Panc1 (cell line): ENCODE data around the gene PCBP2. TPM values are rescaled to one million over a fixed set of nuclear protein-coding genes. Genes with fewer than 3 reads are reported as not detected.

Experiments used
- ATAC-seq: fragments of 200-7000 bp; cut with Tn5 transposase; 2 replicates; pipeline ENCODE4 v1.9.1; 2020; ENCODE audit warnings: mild to moderate bottlenecking, moderate library complexity
- BruUV-seq: library from RNA; stranded (reverse); fragments of 400-500 nt; replicated peaks from 2 replicates; lab custom pipeline; 2021; lab: Mats Ljungman, UMichigan
- CTCF ChIA-PET: fragments of 300-600 bp; sonication (Branson Sonifier 250); formaldehyde crosslinking; loops from one replicate; lab custom pipeline; 2022; ENCODE audit warnings: antibody characterized with exemption; lab: Charles Lee
- POLR2A ChIA-PET: fragments of 300-600 bp; sonication (Branson Sonifier 250); formaldehyde crosslinking; loops from one replicate; lab custom pipeline; 2022; ENCODE audit warnings: antibody characterized with exemption; lab: Charles Lee
- DNase-seq: peaks from one replicate; pipeline ENCODE4 v3.0.0-alpha.2; 2010; ENCODE audit warnings: low read depth, low spot score
- H3K27ac ChIP-seq: 2 replicates; pipeline ENCODE4 v1.5.1; 2011; ENCODE audit warnings: mild to moderate bottlenecking, low read length, inconsistent platforms
- H3K27me3 ChIP-seq: fragments of 200-500 bp; sonication (Bioruptor generic); 2 replicates; pipeline ENCODE4 v1.6.0; 2014; ENCODE audit warnings: low read length, inconsistent platforms; ENCODE audit not compliant: control insufficient read depth, insufficient read depth
- H3K36me3 ChIP-seq: fragments of 200-500 bp; sonication (Bioruptor generic); 2 replicates; pipeline ENCODE4 v1.5.1; 2014; ENCODE audit warnings: inconsistent platforms, mild to moderate bottlenecking, low read length, moderate library complexity; ENCODE audit not compliant: control insufficient read depth, insufficient read depth
- H3K4me1 ChIP-seq: 2 replicates; pipeline ENCODE4 v1.5.1; 2011; ENCODE audit warnings: inconsistent platforms, mild to moderate bottlenecking, low read length, moderate library complexity; ENCODE audit not compliant: control insufficient read depth, insufficient read depth
- H3K4me3 ChIP-seq, 2 experiments: 2 replicates each; pipeline ENCODE4 v1.5.1; 2011 to 2012; ENCODE audit warnings: low read depth in 2 of 2, low read length in 2 of 2, mild to moderate bottlenecking in 2 of 2, inconsistent platforms in 1 of 2, moderate library complexity in 1 of 2
- H3K9me3 ChIP-seq: fragments of 200-500 bp; sonication (Bioruptor generic); 2 replicates; pipeline ENCODE4 v1.5.1; 2014; ENCODE audit warnings: low read depth, mild to moderate bottlenecking, inconsistent platforms, low read length, moderate library complexity; ENCODE audit not compliant: control insufficient read depth, insufficient read depth
- CTCF ChIP-seq: fragments of 450-650 bp; IDR thresholded peaks from 2 replicates; pipeline ENCODE4 v1.5.1; 2017; ENCODE audit warnings: mild to moderate bottlenecking
- POLR2AphosphoS5 ChIP-seq: IDR thresholded peaks from 2 replicates; pipeline ENCODE4 v1.6.1; 2012; ENCODE audit warnings: mild to moderate bottlenecking, low read depth, low read length, moderate library complexity
- REST ChIP-seq, 2 experiments: IDR thresholded peaks; 2 replicates each; pipeline ENCODE4 v1.6.1; 2011 to 2012; ENCODE audit warnings: low read depth in 2 of 2, control low read depth in 1 of 2, low read length in 1 of 2, mild to moderate bottlenecking in 1 of 2, moderate library complexity in 1 of 2; ENCODE audit not compliant: insufficient read depth in 1 of 2
- SIN3A ChIP-seq: IDR thresholded peaks from 2 replicates; pipeline ENCODE4 v1.6.1; 2012; ENCODE audit warnings: low read depth, mild to moderate bottlenecking, low read length, moderate library complexity, borderline replicate concordance; ENCODE audit not compliant: insufficient read depth
- TCF7L2 ChIP-seq: IDR thresholded peaks from 2 replicates; pipeline ENCODE4 v1.6.1; 2011; ENCODE audit warnings: mild to moderate bottlenecking, low read depth, low read length, inconsistent platforms
- in situ Hi-C: cut with HindIII; loops from 2 replicates; pipeline ENCODE4 v1.10.0; 2016; ENCODE audit warnings: low sequenced_read_pairs, low pct_unique_long_range_greater_than_20kb
- intact Hi-C: fragments of 100-400 bp; cut with micrococcal nuclease; formaldehyde crosslinking; loops from one replicate; pipeline ENCODE4 v1.10.0; 2022; ENCODE audit not compliant: unreplicated experiment
- total RNA-seq: library from RNA; stranded (reverse); gene quantifications from one replicate; pipeline ENCODE4 v1.2.1, GENCODE V29; 2021; ENCODE audit not compliant: unreplicated experiment

Gene PCBP2
- total RNA-seq, 1 experiment from 2014 or later: 836 TPM

GRCh38 chr12:53502331-53502730 is 50.4 kb downstream of the PCBP2 start:
- in situ Hi-C loops: no loop called here
- peak overlapping the region; percentile 98 for H3K27ac ChIP-seq
- intact Hi-C loops: no loop called here
- H3K4me3 ChIP-seq: peak overlapping the region; percentile 66 to 80
- BruUV-seq: no TSS peak
- H3K4me1 ChIP-seq: peaks cover 34% of the 10 kb centered on the region
- DNase-seq (no peak), ATAC-seq (no peak)
- H3K9me3 ChIP-seq: no peaks in the 10 kb centered on the region
- ChIA-PET CTCF (no interaction called here), POLR2A (no interaction called here)
- TF ChIP-seq REST (IDR thresholded peaks at IDR 0.05; ENCODE audit: insufficient read depth in 1 of 2, low read depth in 2 of 2, low read length in 1 of 2) (no peak), CTCF (no peak), POLR2AphosphoS5 (no peak), TCF7L2 (no peak), SIN3A (no peak)
- H3K36me3 ChIP-seq: no peaks in the 10 kb centered on the region; the same call in none of the 2 replicates
- H3K27me3 ChIP-seq: no peaks in the 10 kb centered on the region

- intact Hi-C loops (no loop called here), in situ Hi-C loops (no loop called here)
- DNase-seq (no peak), ATAC-seq (no peak)
- BruUV-seq: no TSS peak
- Histone ChIP-seq H3K27ac (0 out of 2 replicates have a peak overlapping the region, but pooled peaks have one; percentile 31), H3K27me3 (no peaks in the 10 kb centered on the region), H3K4me1 (peaks cover 31% of the 10 kb centered on the region), H3K9me3 (no peaks in the 10 kb centered on the region), H3K36me3 (no peaks in the 10 kb centered on the region; the same call in none of the 2 replicates), H3K4me3 (no peak overlapping the region)
- ChIA-PET CTCF (no interaction called here), POLR2A (no interaction called here)
- no peak for TF ChIP-seq TCF7L2
- TF ChIP-seq SIN3A: no peak
- no peak for TF ChIP-seq CTCF
- TF ChIP-seq POLR2AphosphoS5: no peak
- TF ChIP-seq REST (IDR thresholded peaks at IDR 0.05; ENCODE audit: insufficient read depth in 1 of 2, low read depth in 2 of 2, low read length in 1 of 2): no peak
Measured at GRCh38 chr12:53502983-53503728, 51.3 kb downstream of the PCBP2 start.
